Stimulated activated naive B cell treated with anti-CD40 and anti-IgM and Interleukin-4, amounts not matched to agents 10 μg/mL and 1 μg/mL and 100 μg/mL, for 72 hours (primary cell): ENCODE data around the gene ZNF598.
"Not testable (repeated sequence)": the region's sequence is repeated elsewhere in the genome, so short reads cannot be mapped to it uniquely, and the experiment has no call there.

Source experiments
- ATAC-seq, 2 donors: fragments of 150-1000 bp; cut with Tn5 transposase; replicated peaks; 2 replicates each; pipeline ENCODE4 v1.10.0; 2021; ENCODE audit warnings: moderate library complexity in 1 of 2
- DNase-seq: peaks from one replicate; pipeline ENCODE4 v3.0.0; 2021
- H3K27ac Mint-ChIP-seq: one replicate; pipeline ENCODE4 v1.8.0; 2022; ENCODE audit warnings: mild to moderate bottlenecking, mixed read lengths
- H3K27me3 Mint-ChIP-seq, 2 donors: one replicate each; pipeline ENCODE4 v1.8.0; 2022; ENCODE audit warnings: mixed read lengths in 2 of 2
- H3K36me3 Mint-ChIP-seq, 2 donors: one replicate each; pipeline ENCODE4 v1.8.0; 2022; ENCODE audit warnings: mixed read lengths in 2 of 2, mild to moderate bottlenecking in 1 of 2
- H3K4me1 Mint-ChIP-seq, 2 donors: one replicate each; pipeline ENCODE4 v1.8.0; 2022; ENCODE audit warnings: mixed read lengths in 2 of 2, mild to moderate bottlenecking in 1 of 2
- H3K4me3 Mint-ChIP-seq, 2 donors: one replicate each; pipeline ENCODE4 v1.8.0; 2022; ENCODE audit warnings: mild to moderate bottlenecking in 2 of 2, mixed read lengths in 2 of 2, moderate library complexity in 1 of 2
- H3K9me3 Mint-ChIP-seq, 2 donors: one replicate each; pipeline ENCODE4 v1.8.0; 2022; ENCODE audit warnings: mixed read lengths in 2 of 2, mild to moderate bottlenecking in 1 of 2

Gene ZNF598

GRCh38 chr16:1957434-1958142 lies 52.0 kb downstream of the ZNF598 start:
- Mint-ChIP-seq H3K4me1 (peaks cover 22 to 35% of the 10 kb centered on the region in 2 donors), H3K36me3 (peaks cover 13 to 26% of the 10 kb centered on the region in 2 donors)
- DNase-seq, H3K27ac Mint-ChIP-seq, H3K4me3 Mint-ChIP-seq, ATAC-seq, H3K9me3 Mint-ChIP-seq, H3K27me3 Mint-ChIP-seq: not testable (repeated sequence)

- ATAC-seq (no peak), DNase-seq (no peak)
- H3K27ac Mint-ChIP-seq: no peak overlapping the region
- no peaks in the 10 kb centered on the region for H3K36me3 Mint-ChIP-seq
- peaks cover 0 to 1% of the 10 kb centered on the region in 2 donors for H3K4me1 Mint-ChIP-seq
- H3K9me3 Mint-ChIP-seq: no peaks in the 10 kb centered on the region
- H3K27me3 Mint-ChIP-seq: peaks cover 4 to 5% of the 10 kb centered on the region in 2 donors
- H3K4me3 Mint-ChIP-seq: no peak overlapping the region
Observed at GRCh38 chr16:1953734-1954133, 55.9 kb downstream of the ZNF598 start.

- Mint-ChIP-seq H3K4me3 (no peak overlapping the region), H3K4me1 (peaks cover 0 to 2% of the 10 kb centered on the region in 2 donors), H3K27ac (no peak overlapping the region), H3K27me3 (peaks cover 4 to 5% of the 10 kb centered on the region in 2 donors), H3K36me3 (no peaks in the 10 kb centered on the region), H3K9me3 (no peaks in the 10 kb centered on the region)
- no peak for DNase-seq
- no peak for ATAC-seq
Observed at GRCh38 chr16:1950559-1950958, 59.1 kb downstream of the ZNF598 start.

GRCh38 chr16:1950047-1950446 lies 59.6 kb downstream of the ZNF598 start:
- DNase-seq (no peak), ATAC-seq (no peak)
- no peak overlapping the region for H3K27ac Mint-ChIP-seq
- H3K4me1 Mint-ChIP-seq: peaks cover 0 to 2% of the 10 kb centered on the region in 2 donors
- H3K27me3 Mint-ChIP-seq: peaks cover 4 to 5% of the 10 kb centered on the region in 2 donors
- no peaks in the 10 kb centered on the region for H3K9me3 Mint-ChIP-seq
- H3K36me3 Mint-ChIP-seq: no peaks in the 10 kb centered on the region
- no peak overlapping the region for H3K4me3 Mint-ChIP-seq

- Mint-ChIP-seq H3K36me3 (no peaks in the 10 kb centered on the region), H3K4me1 (peaks cover 0 to 2% of the 10 kb centered on the region in 2 donors), H3K27ac (no peak overlapping the region), H3K4me3 (no peak overlapping the region), H3K27me3 (peaks cover 4 to 5% of the 10 kb centered on the region in 2 donors), H3K9me3 (no peaks in the 10 kb centered on the region)
- ATAC-seq (no peak), DNase-seq (no peak)
Observed at GRCh38 chr16:1949507-1949906, 60.1 kb downstream of the ZNF598 start.
